GF-D8 (cell line): ENCODE measurements around the gene C19orf67.

Source experiments
- DNase-seq: peaks from one replicate; lab custom pipeline; 2025; lab: John Stamatoyannopoulos, UW

Gene C19orf67

DNA sequence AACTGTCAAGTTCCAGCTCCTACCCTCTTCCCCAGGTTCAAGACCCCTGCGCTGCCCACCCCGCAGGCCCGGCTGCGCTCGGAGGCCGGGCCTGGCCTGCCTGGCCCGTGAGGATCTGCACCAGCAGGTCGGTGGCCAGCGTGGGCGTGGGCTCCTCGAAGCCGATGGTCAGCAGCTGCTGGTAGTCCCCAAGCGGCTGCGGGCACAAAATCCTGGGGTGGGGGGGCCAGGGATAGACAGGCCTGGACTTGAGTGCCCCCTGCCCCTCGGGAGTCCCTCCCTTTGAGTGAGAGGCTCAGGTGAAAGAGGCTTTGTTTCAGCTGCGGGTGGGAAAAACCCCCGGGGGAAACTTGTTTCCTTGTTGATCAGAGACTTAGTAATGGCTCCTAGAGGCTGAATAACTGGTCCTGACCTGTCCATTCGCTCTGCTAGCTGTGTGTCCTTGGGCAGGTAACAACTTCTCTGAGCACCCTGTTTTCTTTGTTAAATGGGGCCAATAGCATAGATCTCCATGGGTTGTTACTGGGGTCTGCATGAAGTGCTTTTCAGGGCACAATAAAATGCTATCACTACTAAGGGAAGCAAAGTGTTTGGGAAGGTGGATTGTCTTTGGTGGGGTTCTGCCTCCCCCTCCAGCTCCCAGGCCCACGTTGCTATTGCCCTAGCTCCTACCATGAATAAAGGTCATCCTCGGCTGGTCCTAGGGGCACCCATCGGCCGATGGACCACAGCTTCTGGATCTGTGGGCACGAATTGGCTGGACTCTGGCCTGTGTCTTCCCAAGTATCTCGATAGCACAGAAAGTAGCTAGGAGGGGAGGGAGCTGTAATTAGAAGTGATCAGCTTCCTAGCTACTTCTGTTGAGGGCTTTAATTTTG, 3.5 kb downstream of the C19orf67 start:
- no peak for DNase-seq

DNA sequence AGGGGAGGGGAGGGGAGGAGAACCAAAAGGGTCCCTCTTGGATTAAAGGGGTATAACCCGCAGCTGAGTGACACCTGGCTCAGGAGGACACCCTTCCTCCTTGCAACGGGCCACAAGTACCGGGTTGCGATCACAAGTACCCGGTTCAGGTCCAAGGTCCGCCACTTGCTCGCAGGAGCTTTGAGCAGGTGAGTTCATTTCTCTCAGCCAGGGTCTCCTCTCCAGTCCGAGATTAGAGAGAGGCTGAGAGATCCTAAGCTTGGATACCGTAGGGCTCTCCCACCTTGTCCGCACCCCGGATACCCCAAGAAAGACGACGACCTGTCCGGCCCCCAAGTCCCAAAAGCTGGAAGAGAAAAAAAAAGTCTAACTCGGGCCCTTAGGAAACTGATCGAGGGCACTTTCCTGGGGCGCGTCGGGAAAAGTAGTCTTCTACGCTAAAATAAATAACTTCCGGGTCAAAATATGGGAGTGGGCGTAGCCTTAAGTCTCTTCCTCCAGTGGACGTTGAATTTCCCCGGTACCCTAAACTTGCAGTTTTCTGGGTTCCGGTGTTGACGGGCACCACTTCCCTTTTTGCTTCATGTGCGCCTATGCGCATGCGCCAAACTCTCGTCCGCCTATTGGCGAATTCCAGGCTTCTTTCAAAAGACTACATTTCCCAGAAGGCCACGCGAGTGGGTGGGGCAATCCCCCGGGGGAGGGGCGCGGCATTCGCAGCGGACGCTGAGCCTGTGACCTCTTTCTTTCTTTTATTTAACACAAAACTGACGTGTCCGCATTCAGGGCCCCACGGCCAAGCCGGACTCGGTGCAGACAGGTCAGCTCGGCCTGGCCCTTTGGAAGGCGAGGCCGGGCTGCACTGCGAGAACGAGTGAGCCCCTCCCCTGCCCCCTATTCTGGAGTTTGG, 4.4 kb downstream of the C19orf67 start:
- peak; percentile 99 for DNase-seq

DNA sequence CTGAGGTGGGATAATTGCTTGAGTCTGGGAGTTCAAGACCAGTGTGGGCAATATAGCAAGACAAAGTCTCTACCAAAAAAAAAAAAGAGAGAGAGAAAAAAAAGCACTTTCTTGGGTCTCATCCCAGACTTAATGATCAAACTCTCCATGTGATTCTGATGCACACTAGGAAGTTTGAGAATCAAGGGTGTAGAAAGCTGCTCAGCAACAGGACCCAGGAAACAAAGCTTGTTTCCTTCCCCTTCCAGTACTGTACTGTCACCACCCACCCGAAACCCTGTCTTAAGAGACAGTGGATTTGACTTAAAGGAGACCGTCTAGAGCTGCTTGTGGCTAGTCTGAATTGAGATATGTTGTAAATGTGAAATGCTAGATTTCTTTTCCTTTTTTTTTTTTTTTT, 7.2 kb downstream of the C19orf67 start:
- peak; percentile 34 for DNase-seq

DNA sequence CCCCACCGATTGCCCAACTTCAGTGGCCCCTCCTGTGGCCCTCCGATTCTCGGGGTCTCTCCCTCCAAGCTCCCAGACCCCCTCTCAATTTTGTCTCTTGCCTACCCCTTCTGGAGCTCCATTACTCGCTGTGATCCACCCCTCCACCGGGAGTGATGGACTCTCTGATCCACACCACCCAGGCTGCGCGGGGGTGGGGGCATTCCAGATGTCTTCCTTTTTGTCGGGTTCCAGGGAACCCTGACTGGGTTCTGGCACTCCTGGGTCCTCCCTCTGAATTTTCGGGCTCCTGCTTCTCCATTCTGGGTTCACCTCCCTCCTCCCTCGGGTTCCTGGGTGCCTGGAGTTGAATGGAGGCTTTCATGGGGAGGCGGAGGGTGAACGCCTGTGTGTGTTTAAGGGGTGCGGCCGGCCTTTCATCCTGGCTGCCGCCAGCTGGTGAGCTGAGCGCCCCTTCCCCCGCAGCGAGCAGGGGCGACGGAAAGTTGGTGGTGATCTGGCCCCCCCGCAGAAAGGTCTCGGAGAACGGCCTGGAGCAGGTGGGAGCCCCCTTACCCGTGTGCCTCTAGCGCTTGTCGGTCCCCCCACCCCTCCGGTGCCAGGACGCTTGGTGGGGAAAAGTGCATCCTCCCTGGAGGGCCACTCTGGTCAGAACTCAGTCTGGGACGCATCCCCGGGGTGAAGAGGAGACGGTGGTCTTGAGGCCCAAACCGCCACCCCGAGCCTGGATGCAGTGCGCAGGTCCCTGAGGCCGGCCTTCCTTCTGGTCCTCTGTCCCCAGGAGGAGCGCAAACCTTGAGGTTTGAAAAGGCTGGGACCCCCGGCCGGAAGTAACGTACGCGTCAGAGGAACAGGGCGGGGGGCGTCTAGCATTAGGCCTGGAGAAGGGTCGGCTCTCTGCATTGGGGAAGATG, 11.4 kb downstream of the C19orf67 start:
- DNase-seq, result no peak

DNA sequence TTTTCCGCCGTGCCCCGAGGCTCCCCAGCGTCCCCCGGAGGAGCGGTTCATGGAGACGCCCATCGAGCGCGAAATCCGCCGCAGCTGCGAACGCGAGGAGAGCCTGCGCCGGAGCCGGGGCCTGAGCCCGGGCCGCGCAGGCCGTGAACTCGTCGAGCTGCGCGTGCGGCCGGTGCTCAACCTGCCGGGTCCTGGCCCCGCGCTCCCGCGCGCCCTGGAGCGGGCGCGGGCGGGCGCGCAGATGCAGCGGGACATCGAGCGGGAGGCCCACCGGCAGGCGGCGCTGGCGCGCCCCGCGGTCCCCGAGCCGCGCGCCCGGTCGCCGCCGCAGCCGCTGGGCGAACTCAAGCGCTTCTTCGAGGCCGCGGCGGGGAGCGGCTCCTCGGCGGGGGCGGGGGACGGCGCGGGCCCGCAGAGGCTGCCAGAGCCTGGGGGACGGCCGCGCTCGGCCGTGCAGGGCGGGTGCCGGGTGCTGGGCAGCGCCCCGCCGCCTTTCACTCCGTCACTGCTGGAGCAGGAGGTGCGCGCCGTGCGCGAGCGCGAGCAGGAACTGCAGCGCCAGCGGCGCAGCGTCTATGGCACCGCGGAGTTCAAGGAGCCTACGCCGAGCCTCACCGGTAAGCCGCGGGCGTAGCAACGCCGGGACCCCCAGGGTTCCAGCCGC, 12.2 kb downstream of the C19orf67 start:
- peak; percentile 27 for DNase-seq

DNA sequence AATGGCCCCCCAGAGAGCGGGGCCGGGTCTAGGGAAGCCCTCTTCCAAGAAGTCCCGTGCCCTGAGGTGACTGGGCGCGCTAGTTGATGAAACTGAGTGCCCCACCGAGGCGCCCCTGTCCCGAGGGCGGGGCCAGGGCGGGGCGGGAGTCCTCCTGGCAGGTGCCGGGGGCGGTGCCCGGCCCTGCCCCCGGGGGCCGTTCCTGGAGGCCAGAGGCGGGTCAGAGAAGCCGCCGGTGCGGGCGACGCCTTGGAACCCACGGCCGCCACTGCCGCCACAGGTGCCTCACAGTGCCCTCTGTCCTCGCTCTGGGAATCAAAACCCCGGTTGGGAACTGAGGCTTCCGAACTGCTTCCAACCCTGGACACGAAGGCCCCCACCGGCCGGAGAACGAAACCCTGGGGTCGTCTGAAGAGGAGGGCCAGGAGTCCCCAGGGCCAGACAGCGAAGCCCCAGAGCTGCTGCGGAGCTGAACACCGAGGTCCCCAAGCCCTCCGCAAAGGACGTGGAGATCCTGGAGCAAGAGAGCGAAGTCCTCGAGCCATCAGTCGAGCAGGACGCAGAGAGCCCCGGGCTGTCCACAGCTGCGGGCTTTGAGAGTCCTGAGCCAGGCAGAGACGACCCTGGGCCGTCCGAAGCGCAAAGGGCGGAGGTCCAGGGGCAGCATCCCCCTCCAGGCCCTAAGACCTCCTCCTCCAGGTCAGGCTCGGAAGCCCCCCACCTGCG, 12.9 kb downstream of the C19orf67 start, which contains the start of gene MISP3:
TSS of gene MISP3 (plus strand) at position 252 of the 726 bp plus-strand sequence. CDS start 524 bp downstream, outside the sequence.
- DNase-seq, result no peak

DNA sequence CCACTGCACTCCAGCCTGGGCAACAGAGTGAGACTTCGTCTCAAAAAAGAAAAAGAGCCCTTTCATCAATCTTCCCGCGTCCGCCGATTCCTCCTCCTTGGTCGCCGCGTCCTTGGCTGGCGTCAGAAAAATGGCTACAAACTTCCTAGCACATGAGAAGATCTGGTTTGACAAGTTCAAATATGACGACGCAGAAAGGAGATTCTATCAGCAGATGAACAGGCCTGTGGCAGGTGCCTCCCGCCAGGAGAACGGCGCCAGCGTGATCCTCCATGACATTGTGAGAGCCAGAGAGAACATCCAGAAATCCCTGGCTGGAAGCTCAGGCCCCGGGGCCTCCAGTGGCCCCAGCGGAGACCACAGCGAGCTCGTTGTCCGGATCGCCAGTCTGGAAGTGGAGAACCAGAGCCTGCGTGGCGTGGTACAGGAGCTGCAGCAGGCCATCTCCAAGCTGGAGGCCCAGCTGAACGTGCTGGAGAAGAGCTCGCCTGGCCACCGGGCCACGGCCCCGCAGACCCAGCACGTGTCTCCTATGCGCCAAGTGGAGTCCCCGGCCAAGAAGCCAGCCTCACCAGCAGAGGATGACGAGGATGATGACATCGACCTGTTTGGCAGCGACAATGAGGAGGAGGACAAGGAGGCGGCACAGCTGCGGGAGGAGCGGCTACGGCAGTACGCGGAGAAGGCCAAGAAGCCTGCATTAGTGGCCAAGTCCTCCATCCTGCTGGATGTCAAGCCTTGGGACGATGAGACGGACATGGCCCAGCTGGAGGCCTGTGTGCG, 15.1 kb downstream of the C19orf67 start:
- no peak for DNase-seq

DNA sequence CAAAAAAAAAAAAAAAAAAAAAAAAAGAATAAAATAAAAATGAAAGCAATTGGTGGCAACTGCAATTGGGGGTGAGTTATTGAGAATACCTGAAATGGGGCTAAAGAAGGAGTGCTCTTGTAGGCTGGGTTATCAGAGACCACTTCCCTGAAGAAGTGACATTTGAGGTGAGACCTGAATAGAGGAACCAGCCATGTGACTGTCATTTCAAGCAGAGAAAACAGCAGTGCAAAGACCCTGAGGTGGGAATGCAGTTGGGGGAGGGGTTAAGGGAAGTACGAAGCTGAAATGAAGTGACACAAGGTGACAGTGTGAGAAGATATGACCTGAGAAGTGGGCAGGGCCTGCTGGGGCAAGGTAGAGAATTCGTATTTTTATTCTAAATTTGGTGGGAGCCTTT, 19.4 kb downstream of the C19orf67 start:
- no peak for DNase-seq

DNA sequence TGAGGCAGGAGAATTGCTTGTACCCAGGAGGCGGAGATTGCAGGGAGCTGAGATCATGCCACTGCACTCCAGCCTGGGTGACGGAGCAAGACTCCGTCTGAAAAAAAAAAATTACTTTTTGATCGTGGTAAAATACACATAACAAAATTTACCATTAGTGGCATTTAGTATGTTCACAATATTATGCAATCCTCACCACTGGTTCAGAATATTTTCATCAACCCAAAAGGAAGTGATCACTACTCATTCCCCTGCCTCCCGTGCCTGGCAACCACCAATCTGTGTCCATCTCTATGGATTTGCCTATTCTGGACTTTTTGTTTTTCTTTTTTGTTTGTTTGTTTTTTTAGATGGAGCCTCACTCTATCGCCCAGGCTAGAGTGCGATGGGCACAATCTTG, 22.5 kb downstream of the C19orf67 start:
- DNase-seq, result no peak

DNA sequence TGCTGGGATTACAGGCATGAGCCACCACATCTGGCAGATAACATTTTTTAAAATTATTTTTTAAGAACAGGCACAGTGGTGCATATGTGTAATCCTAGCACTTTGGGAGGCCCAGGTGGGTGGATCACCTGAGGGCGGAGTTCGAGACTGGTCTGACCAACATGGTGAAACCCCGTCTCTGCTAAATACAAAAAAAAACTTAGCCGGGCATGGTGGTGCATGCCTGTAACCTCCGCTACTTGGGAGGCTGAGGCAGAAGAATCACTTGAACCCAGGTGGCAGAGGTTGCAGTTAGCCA, 23.1 kb downstream of the C19orf67 start:
- DNase-seq, result no peak

DNA sequence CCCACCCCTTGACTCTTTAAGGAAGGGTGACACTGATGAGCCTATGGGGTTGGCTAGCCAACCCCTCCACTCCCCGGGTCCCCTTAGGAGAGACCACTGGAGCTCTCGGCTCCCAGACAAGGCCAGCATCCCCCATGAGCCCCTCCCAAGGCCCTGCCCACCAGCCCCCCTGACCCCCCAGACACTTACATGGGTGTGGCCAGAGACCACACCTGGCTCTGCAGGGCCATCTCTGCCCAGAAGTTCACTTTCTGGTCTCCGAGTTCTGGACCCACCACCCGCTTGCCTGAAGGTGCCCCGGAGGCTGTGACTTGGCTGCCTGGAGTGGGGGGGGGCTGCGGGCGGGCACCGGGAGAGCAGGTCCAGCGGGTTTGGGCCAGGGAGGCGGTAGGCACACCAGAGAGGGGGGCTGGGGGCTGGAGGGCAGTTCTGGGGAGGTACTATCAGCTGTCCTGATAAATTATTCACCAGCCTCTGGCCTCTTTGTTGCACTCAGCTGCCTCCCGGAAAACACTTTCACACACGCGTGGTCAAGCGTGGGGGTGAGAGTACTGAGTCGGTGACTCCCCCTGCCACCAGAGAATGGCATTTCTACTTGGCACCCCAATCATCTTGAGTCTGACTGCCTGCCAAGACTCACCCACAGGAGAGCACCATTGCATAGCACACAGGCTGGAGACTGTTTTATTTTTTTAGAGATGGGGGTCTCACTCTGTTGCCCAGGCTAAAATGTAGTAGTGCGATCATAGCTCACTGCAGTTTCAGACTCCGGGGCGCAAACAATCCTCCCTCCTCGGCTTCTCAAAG, 23.6 kb downstream of the C19orf67 start, which contains the start of gene PALM3:
TSS of gene PALM3 (minus strand) at position 326 of the 807 bp plus-strand sequence. CDS start at position 230, 96 bp downstream.
- DNase-seq, result no peak

DNA sequence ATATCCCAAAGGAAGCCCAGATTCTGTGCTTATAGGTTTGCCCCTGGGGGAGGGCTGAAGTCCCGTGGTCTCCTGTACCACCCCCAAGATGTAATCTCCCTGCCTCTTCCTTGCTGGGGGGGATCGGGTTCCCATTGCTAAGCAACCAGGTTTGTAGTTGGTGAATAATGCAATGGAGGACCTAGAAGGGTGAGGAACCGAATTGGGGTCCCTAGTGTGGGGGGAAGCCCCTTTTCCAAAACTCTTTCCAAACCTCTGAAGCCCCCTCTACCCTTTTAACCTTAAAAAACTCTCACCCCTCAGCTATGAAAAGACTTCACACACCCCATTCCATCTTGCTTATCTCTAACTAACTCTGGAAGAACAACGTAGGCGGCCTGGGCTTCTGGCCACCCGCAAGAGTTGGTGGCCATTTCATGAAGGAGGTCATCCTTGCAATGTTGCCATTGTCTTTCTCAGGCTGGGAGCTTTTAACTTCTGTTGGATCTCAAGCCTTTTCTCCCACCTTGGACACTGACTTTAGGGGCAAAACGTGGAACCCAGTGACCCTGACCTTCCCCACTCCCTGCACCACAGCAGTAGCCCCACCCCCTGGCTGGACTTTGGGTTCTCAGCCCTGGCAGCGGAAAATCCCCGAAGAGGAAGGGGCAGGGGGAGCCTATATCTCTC, 24.4 kb downstream of the C19orf67 start:
- DNase-seq, result no peak

DNA sequence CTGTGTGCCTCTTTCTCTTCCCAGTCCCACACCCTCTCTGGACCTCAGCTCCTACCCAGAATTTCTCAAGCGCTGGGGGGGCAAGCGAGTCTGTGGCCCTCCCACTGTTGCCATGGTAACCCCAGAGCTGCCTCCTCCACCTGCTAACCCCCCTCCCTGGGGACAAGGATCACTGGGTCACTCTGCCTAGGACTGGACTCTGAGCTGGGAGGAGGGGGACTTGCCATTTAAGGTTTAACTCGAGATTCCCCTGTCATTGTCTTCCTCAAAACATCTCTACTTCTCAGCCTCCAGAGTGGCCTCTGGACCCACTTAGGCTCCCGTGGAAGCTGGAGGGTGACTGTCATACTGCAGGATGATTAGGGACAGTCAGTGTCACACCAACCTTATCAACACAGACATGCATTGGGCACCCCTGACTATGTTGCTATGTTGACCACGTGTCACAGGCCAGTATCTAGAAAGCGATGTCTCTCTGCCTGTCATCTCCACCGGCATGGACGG, 25.9 kb downstream of the C19orf67 start:
- no peak for DNase-seq

DNA sequence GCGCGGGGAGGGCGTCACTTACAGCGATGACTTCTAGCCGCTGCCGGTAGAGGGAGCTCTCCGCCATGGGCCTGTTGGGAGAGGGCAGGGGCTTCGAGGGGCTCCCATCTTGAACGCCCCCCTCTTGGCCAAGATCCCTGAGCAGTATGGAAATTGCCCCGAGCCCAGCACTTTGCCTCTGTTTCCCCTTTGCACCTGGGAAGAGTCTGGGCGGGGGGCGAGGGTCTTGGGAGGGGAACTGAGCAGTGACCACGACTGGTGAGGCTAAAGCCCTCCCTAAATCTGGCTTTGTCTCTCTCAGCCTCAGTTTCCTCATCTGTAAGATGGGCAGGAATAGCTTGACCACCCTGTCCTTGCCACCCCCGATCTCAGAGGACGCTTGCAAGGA, 26.5 kb downstream of the C19orf67 start:
- no peak for DNase-seq

DNA sequence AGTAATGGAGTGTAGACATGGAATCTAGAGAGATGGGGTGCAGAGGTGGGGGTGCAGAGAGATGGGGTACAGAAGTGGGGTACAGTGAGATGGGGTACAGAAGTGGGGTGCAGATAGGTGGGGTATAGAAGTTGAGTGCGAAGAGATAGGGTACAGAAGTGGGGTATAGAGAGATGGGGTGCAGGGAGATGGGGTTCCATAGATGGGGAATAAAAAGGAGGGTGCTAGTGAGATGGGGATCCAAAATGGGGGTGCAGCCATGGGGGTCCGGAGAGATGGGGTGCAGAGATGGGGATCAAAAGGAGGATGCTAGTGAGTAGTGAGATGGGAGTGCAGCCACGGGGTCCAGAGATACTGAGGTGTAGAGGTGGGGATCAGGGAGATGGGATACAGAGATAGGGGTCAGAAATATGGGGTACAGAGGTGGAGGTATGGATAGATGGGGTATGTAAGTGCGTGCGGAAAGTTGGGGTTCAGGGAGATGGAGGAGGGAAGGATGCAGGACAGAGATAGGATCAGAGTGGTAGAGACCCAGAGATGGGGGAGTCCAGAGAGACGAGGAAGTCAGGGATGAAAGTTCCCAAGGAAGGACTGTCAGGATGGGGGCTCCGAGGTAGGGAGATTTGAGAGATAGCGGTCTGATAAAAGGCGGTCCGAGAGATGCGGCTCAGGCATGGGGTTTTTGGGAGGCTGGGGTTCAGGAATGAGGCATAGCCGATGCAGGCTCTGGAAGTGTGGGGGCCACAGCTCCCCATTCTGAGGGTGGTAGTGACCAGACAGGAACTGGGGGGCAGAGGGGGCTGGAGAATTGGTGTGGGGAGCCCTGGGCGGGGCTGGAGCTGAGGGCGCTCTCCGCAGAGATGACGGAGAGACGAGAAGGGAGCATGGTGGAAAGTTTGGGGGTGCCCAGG, 27.1 kb downstream of the C19orf67 start:
- no peak for DNase-seq

DNA sequence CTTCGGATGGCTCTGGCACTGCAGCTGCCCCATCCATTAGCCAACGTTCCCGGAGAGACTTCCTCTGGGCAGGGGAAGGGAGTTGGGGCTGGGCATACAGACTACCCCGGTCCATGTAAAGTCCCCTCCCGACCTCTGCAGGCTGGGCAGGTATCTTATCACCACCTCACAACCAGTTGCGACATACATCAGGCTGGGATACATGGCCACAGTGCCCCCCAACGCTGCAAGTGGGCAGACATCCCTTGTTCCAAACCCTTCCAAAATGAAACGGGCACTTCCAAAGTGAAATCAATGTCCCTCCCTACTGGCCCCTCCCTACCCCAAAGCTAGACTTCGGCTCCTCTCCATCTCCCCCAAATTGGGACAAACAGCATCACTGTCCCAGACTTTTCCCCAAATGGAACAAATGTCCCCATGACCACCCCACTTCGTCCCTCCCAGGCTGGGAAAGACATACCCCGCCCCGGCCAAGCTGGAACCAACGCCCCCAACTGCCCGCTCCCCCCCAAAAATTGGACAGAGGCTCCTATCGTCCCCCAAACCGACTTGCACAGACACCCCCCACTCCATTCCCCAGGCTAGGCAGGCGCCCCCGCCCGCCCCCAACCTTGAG, 28.7 kb downstream of the C19orf67 start:
- DNase-seq, result no peak
